ENCODE results near the gene TAF4. TPM values are rescaled to one million over a fixed set of nuclear protein-coding genes. Genes with fewer than 3 reads are reported as not detected.

The TAF4 gene
- total RNA-seq, 2 donors from 2014 or later, result 12.7 to 29.0 TPM

- Histone ChIP-seq H3K36me3 (replicated peaks in 1 of 2; ENCODE audit: insufficient read depth in 1 of 2, low read depth in 2 of 2) (no peaks in the 10 kb centered on the region), H3K9me3 (peaks cover 0 to 25% (median 0%) of the 10 kb centered on the region in 3 donors), H3K4me1 (no peaks in the 10 kb centered on the region), H3K27me3 (no peaks in the 10 kb centered on the region), H3K27ac (no peak overlapping the region), H3K4me3 (no peak overlapping the region)
- intact Hi-C loops (cut with DNase I), result no loop called here
- 85 to 86% methylated on average over 5 of the region's 5 CpGs for WGBS, 2 donors
- TF ChIP-seq, protein P1, sequence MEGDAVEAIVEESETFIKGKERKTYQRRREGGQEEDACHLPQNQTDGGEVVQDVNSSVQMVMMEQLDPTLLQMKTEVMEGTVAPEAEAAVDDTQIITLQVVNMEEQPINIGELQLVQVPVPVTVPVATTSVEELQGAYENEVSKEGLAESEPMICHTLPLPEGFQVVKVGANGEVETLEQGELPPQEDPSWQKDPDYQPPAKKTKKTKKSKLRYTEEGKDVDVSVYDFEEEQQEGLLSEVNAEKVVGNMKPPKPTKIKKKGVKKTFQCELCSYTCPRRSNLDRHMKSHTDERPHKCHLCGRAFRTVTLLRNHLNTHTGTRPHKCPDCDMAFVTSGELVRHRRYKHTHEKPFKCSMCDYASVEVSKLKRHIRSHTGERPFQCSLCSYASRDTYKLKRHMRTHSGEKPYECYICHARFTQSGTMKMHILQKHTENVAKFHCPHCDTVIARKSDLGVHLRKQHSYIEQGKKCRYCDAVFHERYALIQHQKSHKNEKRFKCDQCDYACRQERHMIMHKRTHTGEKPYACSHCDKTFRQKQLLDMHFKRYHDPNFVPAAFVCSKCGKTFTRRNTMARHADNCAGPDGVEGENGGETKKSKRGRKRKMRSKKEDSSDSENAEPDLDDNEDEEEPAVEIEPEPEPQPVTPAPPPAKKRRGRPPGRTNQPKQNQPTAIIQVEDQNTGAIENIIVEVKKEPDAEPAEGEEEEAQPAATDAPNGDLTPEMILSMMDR (IDR thresholded peaks at IDR 0.05), result no peak
- TF ChIP-seq POLR2A (IDR thresholded peaks at IDR 0.05), result no peak
- no peak for DNase-seq
- no peak for ATAC-seq
These were observed 39.9 kb upstream of the TAF4 start for GRCh38 chr20:62105592-62105991.

- no peaks in the 10 kb centered on the region for H3K4me1 ChIP-seq
- no peak overlapping the region for H3K4me3 ChIP-seq
- no peak for DNase-seq
- H3K27ac ChIP-seq, result no peak overlapping the region
- no peak for TF ChIP-seq POLR2A (IDR thresholded peaks at IDR 0.05)
- peaks cover 0 to 25% (median 0%) of the 10 kb centered on the region in 3 donors for H3K9me3 ChIP-seq
- no peaks in the 10 kb centered on the region for H3K36me3 ChIP-seq (replicated peaks in 1 of 2; ENCODE audit: insufficient read depth in 1 of 2, low read depth in 2 of 2)
- 41 to 45% methylated on average over 7 of the region's 7 CpGs for WGBS, 2 donors
- ATAC-seq, result peak; percentile 12
- H3K27me3 ChIP-seq, result no peaks in the 10 kb centered on the region
- intact Hi-C loops (cut with DNase I), result no loop called here
These were observed 39.2 kb upstream of the TAF4 start for GRCh38 chr20:62104791-62105345.

GRCh38 chr20:62104234-62104789, 38.6 kb upstream of the TAF4 start:
- Histone ChIP-seq H3K9me3 (peaks cover 0 to 21% (median 0%) of the 10 kb centered on the region in 3 donors), H3K27me3 (no peaks in the 10 kb centered on the region), H3K4me3 (no peak overlapping the region), H3K36me3 (replicated peaks in 1 of 2; ENCODE audit: insufficient read depth in 1 of 2, low read depth in 2 of 2) (no peaks in the 10 kb centered on the region), H3K4me1 (no peaks in the 10 kb centered on the region), H3K27ac (no peak overlapping the region)
- no peak for ATAC-seq
- WGBS, 2 donors, result 37 to 49% methylated on average over 10 to 15 of the region's 15 CpGs
- TF ChIP-seq, protein P1 (IDR thresholded peaks at IDR 0.05), result no peak
- TF ChIP-seq POLR2A (IDR thresholded peaks at IDR 0.05), result no peak
- intact Hi-C loops (cut with DNase I), result no loop called here
- no peak for DNase-seq

DNA sequence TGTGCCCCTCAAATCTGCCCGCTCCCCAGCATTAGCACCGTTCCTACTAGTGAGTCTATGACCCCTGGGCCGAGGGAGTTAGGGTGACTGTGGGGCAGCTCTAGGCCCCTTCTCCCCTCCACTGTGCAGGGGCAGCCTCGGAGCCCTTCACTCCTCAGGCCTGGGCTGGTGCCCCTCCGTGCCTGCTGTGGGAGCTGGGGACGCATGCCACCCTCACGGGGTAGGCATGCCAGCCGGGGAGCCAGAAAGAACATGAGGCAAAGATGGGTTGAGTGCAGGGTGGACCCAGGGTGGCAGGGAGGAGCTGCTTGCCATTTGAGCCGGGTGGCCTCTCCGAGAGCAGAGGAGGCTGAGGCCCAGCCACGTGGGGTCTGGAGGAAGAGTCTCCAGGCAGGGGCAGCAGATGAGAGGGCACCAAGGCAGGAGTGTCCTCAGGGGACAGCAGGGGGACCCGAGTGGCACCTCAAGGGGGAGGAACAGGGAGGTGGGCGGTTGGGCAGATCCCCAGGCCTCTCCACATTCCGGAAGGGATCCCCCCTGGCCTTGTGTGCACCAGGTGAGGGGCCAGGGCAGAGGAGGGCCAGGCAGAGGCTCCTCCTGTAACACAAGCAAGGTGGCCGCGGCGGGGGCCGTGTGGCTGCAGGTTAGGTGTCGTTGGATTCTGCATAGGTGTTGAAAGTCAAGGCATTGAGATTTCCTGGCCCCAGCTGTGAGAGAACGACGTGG, 38.0 kb upstream of the TAF4 start:
- H3K36me3 ChIP-seq (replicated peaks in 1 of 2; ENCODE audit: insufficient read depth in 1 of 2, low read depth in 2 of 2), result no peaks in the 10 kb centered on the region
- WGBS, 2 donors, result 72% methylated on average over 20 to 21 of the region's 21 CpGs
- DNase-seq, result no peak
- no peak for TF ChIP-seq POLR2A (IDR thresholded peaks at IDR 0.05)
- TF ChIP-seq, protein P1 (IDR thresholded peaks at IDR 0.05), result no peak
- H3K9me3 ChIP-seq, result peaks cover 0 to 16% (median 0%) of the 10 kb centered on the region in 3 donors
- no peak overlapping the region for H3K27ac ChIP-seq
- H3K27me3 ChIP-seq, result no peaks in the 10 kb centered on the region
- no peak overlapping the region for H3K4me3 ChIP-seq
- no peaks in the 10 kb centered on the region for H3K4me1 ChIP-seq
- ATAC-seq, result no peak
- intact Hi-C loops (cut with DNase I), result no loop called here

DNA sequence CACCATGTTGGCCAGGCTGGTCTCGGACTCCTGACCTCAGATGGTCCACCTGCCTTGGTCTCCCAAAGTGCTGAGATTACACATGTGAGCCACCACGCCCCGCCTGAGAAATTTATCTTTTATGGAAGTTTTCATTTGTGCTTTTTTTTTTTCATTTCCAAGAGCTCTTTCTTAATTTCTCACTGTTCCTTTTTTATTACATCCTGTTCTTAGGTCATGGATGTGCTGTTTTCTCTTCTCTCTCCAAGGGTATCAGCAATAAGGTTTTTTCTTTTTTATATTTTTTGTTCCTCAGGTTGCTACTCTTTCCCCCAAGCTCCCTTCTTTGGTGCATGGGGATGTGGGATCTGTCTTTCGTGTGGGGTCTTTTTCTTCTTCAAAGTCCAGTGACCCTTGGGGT, 35.4 kb upstream of the TAF4 start:
- ATAC-seq, result no peak
- H3K9me3 ChIP-seq, result peaks cover 0 to 8% (median 0%) of the 10 kb centered on the region in 3 donors

More for the DNA sequence above, 35.4 kb upstream of the TAF4 start:
- no peaks in the 10 kb centered on the region for H3K4me1 ChIP-seq
- H3K27ac ChIP-seq, result no peak overlapping the region
- intact Hi-C loops (cut with DNase I), result no loop called here
- no peaks in the 10 kb centered on the region for H3K36me3 ChIP-seq (replicated peaks in 1 of 2; ENCODE audit: insufficient read depth in 1 of 2, low read depth in 2 of 2)
- no peak for TF ChIP-seq POLR2A (IDR thresholded peaks at IDR 0.05)
- TF ChIP-seq, protein P1 (IDR thresholded peaks at IDR 0.05), result no peak
- WGBS, 2 donors, result 75 to 85% methylated on average over 4 of the region's 4 CpGs
- no peak overlapping the region for H3K4me3 ChIP-seq
- no peak for DNase-seq
- H3K27me3 ChIP-seq, result no peaks in the 10 kb centered on the region

All from body of pancreas (tissue), 4 donors.